GM21723 (cell line): ENCODE measurements around the gene TASOR2.
A peak's percentile ranks its signal among the peaks of the same experiment; 100 is the strongest.

Experiments used
- ATAC-seq: cut with Tn5 transposase; IDR thresholded peaks from one replicate; pipeline ENCODE4 v1.9.1; 2021; ENCODE audit warnings: mild to moderate bottlenecking, moderate library complexity; ENCODE audit not compliant: unreplicated experiment

Gene TASOR2

DNA sequence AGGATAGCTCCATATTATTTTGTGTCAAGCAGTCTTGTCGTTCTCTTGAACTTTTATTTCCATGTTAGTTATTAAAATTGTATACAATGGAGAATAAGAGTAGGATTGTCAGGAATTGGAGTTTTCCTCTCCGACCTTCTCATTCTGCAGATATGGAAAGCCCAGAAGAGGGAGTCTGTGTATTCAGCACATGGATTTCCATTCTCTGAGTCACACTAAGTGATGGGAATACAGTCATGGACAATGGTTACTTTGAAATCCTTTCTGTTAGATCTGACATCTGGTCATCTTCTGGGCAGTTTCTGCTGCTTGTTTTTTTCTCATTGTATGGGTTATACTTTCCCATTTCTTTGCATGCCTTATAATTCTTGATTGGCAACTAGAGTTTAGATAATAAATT lies 5.0 kb upstream of the TASOR2 start:
- ATAC-seq: no peak

DNA sequence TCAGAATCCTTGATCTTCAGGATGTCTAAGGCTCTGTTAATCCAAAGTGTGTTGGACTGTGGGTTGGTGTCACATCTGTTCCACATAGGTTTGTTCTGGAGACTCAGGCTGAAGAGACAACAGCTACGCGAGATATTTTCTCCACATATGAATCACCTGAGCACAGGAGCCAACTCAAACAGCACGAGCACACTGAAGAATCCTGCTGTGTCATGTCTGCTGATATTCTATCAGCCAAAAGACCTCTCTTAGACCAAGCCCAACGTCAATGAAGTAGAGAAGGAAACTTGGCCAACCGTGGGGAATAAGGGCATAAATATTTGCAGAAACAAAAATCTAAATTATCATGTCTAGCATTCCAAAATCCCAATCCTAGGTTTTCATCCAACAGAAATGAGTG lies 2.7 kb upstream of the TASOR2 start:
- ATAC-seq: no peak

DNA sequence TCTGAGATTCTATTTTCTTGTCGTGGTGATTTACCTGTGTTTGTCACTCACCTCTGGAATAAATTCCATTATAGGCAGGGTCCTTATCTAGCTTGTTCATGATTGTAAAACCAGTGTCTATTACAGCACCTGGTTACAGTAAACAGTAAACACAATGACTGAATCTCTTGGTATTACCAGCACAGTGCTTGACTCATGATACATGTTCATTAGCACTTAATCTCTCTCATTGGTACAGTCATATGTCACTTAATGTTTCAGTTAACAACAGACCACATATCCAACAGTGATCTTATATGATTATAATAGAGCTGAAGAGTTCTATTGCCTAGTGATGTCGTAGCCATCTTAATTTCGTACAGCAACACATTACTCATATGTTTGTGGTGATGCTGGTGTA lies 1.6 kb upstream of the TASOR2 start:
- ATAC-seq: no peak

DNA sequence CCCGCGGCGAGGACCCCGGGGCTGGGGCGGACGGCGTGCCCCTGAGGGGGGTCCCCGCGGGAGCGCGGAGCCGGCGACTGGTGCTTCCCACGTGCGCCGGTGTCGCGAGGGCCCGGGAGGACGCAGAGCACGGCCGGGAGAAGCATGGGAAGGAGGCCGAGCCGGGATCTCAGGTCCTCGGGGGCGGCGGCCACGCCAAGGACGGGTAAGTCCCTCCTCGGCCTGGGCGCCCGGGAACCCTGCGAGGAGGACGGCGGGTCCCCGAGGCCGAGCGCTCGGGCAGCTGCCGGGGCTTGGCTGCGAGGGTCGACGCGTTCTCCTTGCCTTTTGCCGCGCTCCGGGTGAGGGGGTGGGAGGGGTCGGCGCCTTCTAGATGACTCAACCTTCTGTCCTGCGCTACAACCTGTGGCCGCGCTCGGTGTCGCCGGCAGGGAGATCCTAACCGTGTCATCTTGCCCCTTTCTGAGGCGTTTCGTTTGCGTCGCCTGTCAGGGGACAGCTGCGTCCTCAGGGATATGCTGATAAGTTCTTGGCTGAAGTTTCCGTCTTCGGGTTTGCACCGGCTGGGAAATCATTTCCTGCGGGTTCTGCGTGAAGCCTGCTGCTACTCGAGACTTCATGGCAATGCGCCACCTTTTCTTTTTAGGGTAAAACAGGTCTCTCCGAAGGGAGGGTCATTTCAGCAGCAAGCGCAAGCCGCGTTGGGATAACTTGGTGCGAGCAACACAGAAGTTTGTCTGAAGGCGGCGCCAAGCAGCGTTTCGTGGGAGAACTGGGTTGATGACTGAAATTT lies 529 bp downstream of the TASOR2 start:
- ATAC-seq: peak; percentile 47

DNA sequence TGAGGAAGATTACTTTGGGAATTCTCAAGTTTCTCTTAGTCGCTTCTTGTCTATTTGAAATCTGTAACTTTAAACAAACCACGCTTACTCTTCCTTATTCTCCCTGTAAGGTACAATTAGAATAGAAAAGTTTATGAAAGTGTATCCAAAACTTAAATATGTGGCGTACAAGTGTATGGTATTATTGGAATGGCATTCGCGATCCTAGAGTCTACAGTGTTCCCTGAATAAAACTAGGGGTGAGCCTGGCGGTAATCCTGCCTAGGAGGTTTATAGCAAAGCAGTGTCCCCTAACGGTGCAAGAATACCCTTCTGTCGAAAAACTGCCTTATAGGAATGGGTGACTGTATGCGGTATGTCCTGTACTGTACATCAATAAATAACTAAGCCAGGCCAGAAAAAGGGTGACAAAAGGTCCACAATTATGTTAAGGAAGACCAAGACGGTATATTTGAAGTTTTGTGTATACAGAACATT lies 1.2 kb downstream of the TASOR2 start:
- no peak for ATAC-seq

DNA sequence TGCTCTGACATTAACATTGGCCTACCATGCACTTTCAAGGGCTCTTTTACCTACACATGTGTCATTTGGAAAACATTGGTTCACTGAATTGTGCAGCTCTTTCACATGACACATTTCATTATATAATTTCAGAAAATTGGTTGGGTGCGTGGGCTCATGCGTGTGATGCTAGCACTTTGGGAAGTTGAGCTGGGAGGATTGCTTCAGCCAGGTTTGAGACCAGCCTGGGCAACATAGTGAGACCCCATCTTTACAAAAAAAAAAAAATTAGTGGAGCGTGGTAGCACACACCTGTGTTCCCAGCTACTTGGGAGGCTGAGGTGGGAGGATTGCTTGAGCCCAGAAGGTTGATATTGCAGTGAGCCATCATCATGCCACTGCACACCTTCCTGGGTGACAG lies 3.9 kb downstream of the TASOR2 start:
- ATAC-seq: no peak

DNA sequence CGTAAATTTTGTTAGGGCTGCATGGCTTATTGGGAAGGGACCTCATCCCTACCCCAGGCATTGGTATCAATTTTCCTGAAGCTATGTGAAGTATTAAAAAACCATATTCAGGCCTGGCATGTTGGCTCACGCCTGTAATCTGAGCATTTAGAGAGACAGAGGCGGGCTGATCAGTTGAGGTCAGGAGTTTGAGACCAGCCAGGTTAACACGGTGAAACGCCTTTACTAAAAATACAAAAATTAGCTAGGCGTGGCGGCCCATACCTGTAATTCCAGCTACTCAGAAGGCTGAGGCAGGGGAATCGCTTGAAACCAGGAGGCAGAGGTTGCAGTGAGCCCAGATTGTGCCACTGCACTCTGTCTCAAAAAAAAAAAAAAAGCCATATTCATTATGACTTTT lies 7.1 kb downstream of the TASOR2 start:
- no peak for ATAC-seq

DNA sequence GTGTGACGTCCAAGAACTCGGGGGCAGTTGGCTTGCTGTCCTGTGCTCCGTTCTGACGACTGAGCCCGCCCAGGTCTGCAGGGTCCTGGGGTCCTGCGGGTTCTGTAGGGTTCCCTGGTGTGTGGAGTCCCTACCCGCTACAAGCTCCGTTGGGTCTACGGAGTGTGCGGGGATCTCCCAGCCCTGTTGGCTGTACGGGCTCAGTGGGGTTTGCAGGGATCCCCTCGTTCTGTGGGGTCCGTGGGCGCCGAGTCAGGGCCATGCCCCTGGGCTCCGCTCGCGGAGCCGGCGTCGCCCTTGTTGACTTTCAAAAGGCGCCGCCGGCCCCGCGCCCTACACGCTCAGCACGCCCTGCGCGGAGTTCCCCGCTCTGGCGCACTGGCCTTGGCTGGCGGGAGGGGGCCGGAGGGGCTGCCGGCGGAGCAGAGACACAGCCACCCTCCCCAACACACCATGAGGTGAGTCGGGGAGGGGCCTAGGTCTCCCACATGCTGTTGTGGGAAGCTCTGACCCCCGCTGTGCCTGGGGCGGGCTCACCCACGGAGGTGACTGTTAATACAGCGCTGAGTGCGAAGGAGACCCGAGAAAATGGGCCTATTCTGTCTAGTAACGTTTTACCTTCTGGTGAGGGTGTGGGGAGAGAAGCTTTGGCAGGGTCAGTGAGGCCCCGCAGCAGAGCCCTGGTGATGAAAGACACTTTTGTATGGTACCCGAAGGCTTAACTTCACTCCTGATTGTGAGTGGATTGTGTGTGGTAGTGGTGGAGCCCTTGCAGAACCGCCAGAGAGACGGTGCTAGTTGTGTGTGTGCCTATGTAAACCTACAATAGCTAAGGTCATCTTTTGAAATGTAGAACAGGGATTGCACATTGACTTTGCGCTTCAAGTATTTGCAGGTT lies 8.1 kb downstream of the TASOR2 start:
- peak; percentile 83 for ATAC-seq

DNA sequence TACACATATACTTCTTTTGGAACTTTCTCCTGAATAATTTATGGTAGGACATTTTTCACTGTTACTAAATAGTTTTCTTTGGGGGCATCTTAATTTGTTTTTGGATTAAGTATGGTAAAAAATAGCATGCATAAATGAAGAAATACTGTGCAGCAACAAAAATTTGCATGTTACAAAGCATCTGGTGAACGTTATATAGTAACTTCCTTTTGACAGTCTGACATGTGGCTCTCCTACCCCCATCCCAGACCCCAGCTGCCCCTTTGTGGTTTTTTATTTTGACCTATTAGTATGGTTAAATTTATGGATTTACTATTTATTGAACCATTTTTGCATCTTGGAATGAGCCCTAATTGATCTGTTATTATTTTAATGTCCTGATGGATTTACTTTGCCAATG lies 9.9 kb downstream of the TASOR2 start:
- no peak for ATAC-seq

DNA sequence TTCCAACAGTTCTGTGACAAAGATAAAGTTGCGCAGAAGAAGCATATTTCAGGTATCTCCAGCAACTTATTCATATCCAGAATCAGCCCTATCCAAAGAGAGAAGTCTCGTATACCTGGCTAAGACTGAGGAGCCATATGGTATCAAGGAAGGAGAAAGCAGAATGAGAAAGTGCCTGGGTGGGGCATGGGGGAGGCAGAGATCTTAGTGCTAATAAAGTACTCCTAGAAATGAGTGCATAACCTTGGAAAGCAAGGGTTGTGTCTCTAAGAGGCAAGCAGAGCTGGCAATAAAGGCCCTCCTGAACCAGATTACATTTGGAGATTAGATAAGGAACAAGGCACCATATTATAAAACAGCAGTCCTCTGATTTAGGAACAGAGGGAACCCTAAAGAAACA lies 12.7 kb downstream of the TASOR2 start:
- no peak for ATAC-seq

DNA sequence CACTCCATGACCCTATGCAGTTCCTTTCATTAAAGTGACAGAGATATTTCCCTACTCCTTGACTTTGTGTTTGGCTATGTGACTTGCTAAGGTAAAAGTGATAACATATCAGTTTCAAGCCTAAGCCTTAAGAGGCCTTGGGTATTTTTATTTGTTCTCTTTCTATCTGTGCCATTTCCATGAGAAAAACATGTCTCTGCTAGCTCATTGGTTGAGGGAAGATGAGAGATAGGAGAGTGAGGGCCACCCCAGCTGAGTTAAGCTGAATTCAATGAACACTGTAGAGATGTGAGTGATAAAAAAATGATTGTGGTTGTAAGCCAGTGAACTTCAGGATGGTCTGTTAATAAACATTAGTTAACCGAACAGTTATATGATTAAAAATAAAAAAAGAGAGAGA lies 13.4 kb downstream of the TASOR2 start:
- no peak for ATAC-seq

DNA sequence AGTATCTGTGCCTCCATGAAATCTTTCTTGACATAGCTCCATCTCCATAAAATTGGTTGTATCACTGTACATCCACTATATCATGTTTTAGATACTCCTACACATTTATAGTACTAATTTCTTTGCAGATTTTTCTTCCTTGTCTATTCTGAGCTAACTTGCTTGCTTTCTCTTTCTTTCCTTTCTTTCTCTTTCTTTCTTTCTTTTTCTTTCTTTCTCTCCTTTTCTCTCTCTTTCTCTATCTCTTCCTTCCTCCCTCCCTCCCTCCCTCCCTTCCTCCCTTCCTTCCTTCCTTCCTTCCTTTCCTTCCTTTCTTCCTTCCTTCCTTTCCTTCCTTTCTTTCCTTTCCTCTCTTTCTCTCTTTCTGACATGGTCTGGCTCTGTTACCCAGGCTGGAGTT lies 23.7 kb downstream of the TASOR2 start:
- ATAC-seq: no peak

DNA sequence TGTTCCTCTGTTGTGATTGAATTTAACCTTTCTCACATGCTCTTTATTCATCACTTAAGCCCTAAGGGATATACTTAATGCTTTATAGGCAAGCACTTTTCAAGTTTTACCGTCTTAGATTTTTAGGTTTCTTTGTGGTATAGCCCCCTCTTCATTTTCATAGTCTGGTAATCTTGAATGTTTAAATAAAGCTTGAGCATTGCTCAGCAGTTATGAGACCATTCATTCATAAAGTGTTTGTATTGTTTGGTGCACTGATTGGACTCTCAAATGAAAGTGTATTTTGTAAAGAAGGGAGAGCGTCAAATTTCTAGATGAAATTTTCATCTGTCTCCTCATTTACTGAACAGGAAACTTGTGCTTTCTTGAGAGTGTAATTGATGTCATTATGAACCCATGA lies 25.2 kb downstream of the TASOR2 start:
- no peak for ATAC-seq

DNA sequence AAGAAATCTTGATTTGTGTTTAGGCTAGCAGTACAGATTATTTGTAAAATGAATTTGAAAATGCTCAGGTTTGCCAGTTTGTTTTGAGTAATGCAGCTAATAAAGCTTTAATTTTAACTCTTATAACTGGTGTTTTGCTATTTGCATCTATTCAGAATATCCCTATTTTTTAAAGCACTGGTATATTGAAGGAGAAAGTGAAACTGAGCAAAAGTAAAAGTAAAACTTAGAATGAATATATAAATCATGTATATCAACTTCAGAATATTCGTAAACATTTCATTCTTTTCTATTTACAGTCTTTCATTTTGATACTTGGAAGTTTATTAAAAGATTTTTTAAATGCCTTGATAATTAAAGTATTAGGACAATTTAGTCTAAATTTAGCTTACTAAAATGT lies 26.2 kb downstream of the TASOR2 start:
- ATAC-seq: peak; percentile 45

DNA sequence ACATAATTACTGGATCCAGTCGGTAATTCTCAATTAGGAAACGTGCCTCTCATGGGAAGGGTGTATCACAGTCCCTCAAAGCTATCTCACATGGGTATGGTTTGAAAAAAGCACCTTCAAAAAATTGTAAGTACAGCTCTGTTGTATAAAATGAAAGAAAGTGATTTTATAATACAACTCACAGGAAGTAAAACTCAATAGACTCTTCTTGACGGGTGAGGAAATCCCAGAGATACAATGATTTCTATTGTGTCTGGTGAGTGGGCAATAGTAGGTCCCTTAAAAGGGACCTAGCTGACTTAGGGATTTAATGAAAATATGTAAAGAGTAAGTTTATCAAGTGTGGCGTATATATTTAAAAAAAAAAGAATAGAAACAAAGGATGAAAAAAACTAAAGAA lies 27.0 kb downstream of the TASOR2 start:
- no peak for ATAC-seq

DNA sequence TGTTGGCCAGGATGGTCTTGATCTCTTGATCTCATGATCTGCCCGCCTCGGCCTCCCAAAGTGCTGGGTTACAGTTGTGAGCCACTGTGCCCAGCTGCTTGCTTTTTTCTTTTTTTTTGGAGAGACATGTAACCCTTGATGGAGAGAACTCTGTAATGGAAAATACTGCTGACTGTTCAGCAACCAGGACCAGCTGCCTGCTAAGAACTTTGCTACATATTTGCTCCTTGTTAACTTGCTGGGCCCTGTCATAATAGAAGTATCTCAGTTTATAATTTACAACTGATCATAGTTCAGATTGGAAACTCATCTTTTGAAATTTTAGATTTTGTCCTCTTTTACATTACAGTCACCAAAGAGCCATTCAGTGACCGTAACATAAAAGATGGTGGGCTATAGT lies 34.9 kb downstream of the TASOR2 start:
- ATAC-seq: no peak

DNA sequence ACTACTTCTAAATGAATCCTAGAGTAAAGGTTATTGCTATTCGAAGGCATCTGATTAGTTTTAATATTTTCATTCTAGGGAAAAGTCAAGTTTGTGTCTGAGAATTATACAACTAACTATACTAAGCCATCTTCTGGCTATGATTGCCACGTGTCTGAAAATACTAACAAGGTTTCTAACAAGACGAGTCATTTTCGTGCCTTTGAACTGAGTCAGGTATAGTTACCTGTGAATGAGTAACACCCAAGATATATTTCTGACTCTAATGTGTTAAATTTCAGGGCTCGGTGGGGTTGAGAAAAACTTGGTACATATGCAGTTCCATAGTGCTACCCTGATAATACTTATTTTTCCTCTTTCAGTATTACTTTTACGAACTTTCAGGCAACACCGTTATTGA lies 35.5 kb downstream of the TASOR2 start:
- no peak for ATAC-seq

DNA sequence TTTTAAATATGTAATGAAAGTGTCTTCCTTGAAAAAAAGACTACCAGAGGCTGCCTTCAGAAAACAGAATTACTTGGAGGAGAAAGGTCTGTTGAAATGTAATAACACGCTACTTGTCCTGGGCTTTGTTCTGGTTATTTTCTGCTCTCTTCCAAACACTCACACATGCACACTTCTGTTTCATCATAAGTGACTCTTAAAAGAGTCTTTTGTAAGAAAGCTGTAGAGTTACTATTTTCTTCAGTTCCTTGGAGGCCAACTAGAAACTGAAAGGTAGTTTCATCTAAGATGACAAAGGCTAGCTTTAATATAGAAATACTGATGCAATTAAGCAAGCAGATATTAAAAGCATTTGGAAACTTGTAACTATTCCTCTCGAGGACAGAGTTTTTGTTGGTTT lies 39.1 kb downstream of the TASOR2 start:
- ATAC-seq: no peak

DNA sequence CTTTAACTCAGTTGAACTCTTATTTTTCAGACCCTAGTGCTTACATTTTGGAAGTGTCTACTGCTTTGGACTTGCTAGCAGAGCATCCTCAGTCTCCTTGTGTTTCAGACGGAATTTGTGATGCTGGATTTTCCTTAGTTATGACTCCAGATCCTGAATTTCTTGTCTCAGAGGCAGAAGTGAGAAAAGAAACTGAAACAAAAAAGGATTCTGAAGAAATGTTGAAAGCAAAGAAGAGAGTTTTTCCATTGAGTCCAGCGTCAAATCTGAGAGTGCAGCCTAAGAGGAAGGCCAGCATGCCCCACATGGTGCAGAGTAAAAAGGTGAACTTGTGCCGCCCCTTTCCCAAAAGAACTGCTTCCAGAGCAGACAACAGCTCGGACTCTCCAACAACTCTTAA lies 46.1 kb downstream of the TASOR2 start:
- ATAC-seq: no peak

DNA sequence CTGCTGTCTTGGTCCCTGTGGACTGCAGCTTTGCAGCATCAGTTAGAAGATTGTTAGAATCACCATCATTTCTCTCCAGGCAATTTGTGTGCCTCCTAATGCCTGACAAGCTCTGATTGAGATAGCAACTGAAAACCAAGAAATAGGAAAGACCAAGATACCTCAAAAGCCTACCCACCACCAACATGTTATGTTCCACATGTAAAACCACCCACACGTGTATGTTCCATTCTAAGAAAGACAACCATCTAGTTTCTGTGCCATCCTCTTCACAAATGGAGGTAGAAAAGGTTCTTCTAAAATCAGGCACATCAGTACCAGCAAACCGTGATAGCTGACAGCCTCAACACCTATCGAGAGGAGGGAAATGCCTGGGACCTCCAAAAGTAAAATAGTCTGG lies 46.9 kb downstream of the TASOR2 start:
- no peak for ATAC-seq

DNA sequence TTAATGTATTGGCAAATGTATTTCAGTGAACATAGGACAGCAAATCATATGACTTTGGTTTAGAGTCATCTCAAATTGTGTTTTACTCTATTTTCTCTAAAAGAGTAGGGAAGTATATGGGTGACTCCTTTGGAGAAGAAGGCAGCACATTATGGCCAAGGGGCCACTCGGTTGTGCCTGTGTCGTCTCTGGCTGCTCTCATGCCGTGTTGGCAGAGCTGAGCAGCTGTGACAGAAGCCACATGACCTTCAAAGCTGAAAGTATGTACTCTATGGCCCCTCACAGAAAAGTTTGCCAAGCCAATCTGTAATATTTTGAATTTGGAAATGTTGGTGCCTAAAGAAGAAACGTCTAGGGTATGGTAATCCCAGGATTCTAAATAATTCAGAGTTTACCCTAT lies 47.5 kb downstream of the TASOR2 start:
- no peak for ATAC-seq
